IMR-90 (cell line): ENCODE data around the gene DCLRE1A.

ENCODE experiments used
- CEBPB ChIP-seq: IDR thresholded peaks from 2 replicates; pipeline ENCODE4 v1.6.1; 2012; ENCODE audit warnings: low read depth, low read length, improper control_type of control experiment
- CTCF ChIP-seq: conservative IDR thresholded peaks from 2 replicates; pipeline ENCODE4 v1.5.1; 2012; ENCODE audit warnings: mild to moderate bottlenecking, low read depth, low read length, improper control_type of control experiment
- MAFK ChIP-seq: IDR thresholded peaks from 2 replicates; pipeline ENCODE4 v1.6.1; 2012; ENCODE audit warnings: low read depth, low read length, improper control_type of control experiment
- MXI1 ChIP-seq: IDR thresholded peaks from 2 replicates; pipeline ENCODE4 v1.6.1; 2012; ENCODE audit warnings: low read depth, mild to moderate bottlenecking, low read length, moderate library complexity, borderline replicate concordance
- POLR2A ChIP-seq: IDR thresholded peaks from 2 replicates; pipeline ENCODE4 v1.6.1; 2012; ENCODE audit warnings: mild to moderate bottlenecking, low read depth, low read length
- RAD21 ChIP-seq: IDR thresholded peaks from 2 replicates; pipeline ENCODE4 v1.6.1; 2012; ENCODE audit warnings: low read length, improper control_type of control experiment
- TF ChIP-seq, protein P1 (sequence below): fragments of 150-350 bp; IDR thresholded peaks from 2 replicates; pipeline ENCODE4 v1.6.1; 2017; ENCODE audit warnings: mild to moderate bottlenecking, antibody characterized with exemption, low read length, low read depth

GRCh38 chr10:113801569-113801968, 52.3 kb downstream of the DCLRE1A start:
- TF ChIP-seq POLR2A (no peak), CTCF (no peak), MAFK (no peak), MXI1 (no peak), RAD21 (no peak), CEBPB (no peak)
- TF ChIP-seq, protein P1, sequence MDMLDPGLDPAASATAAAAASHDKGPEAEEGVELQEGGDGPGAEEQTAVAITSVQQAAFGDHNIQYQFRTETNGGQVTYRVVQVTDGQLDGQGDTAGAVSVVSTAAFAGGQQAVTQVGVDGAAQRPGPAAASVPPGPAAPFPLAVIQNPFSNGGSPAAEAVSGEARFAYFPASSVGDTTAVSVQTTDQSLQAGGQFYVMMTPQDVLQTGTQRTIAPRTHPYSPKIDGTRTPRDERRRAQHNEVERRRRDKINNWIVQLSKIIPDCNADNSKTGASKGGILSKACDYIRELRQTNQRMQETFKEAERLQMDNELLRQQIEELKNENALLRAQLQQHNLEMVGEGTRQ: no peak
